ENCODE results near the gene HECA.

GRCh38 chr6:139186242-139186641 lies 51.4 kb downstream of the HECA start:
- TF ChIP-seq CTCF (IDR thresholded peaks at IDR 0.05; ENCODE audit: insufficient read depth, low read length, poor library complexity, severe bottlenecking) = no peak
- no peak for TF ChIP-seq EZH2phosphoT487 (conservative IDR thresholded peaks at IDR 0.05; ENCODE audit: low read length)
